ENCODE measurements around the gene SERPINA12. TPM values are rescaled to one million over a fixed set of nuclear protein-coding genes. Genes with fewer than 3 reads are reported as not detected.
"Not testable (repeated sequence)": the region's sequence is repeated elsewhere in the genome, so short reads cannot be mapped to it uniquely, and the experiment has no call there.

Gene SERPINA12
- polyA plus RNA-seq, 1 donor (not counting 4 experiments of a cell fraction or from before 2014, with no cell fraction given): 0.26 TPM

GRCh38 chr14:94483729-94484275 lies 25.5 kb downstream of the SERPINA12 start:
- H3K36me3 ChIP-seq (ENCODE audit: control insufficient read depth in 2 of 2, extremely low read depth in 1 of 2, insufficient read depth in 2 of 2, low read length in 2 of 2): no peaks in the 10 kb centered on the region
- no peaks in the 10 kb centered on the region for H3K27me3 ChIP-seq (ENCODE audit: control insufficient read depth, extremely low read depth, insufficient read depth, low read length)
- H3K9me3 ChIP-seq (ENCODE audit: control insufficient read depth, low read depth, low read length): peaks cover under 1% of the 10 kb centered on the region
- no peaks in the 10 kb centered on the region for H4K20me1 ChIP-seq (ENCODE audit: control insufficient read depth, extremely low read depth, insufficient read depth, low read length)
- no peak for DNase-seq (ENCODE audit: low read depth, low spot score)
- peaks cover 4% of the 10 kb centered on the region for H3K4me1 ChIP-seq (ENCODE audit: control insufficient read depth, extremely low read depth, insufficient read depth, low read length)
- H2AFZ ChIP-seq (ENCODE audit: control insufficient read depth, low read length): no peak overlapping the region
- TF ChIP-seq, protein P1, sequence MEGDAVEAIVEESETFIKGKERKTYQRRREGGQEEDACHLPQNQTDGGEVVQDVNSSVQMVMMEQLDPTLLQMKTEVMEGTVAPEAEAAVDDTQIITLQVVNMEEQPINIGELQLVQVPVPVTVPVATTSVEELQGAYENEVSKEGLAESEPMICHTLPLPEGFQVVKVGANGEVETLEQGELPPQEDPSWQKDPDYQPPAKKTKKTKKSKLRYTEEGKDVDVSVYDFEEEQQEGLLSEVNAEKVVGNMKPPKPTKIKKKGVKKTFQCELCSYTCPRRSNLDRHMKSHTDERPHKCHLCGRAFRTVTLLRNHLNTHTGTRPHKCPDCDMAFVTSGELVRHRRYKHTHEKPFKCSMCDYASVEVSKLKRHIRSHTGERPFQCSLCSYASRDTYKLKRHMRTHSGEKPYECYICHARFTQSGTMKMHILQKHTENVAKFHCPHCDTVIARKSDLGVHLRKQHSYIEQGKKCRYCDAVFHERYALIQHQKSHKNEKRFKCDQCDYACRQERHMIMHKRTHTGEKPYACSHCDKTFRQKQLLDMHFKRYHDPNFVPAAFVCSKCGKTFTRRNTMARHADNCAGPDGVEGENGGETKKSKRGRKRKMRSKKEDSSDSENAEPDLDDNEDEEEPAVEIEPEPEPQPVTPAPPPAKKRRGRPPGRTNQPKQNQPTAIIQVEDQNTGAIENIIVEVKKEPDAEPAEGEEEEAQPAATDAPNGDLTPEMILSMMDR (optimal IDR thresholded peaks at IDR 0.05 in 1 of 3, IDR thresholded peaks at IDR 0.05 in 1 of 3, conservative IDR thresholded peaks at IDR 0.05 in 1 of 3; ENCODE audit: extremely low read depth in 1 of 3, insufficient read depth in 2 of 3, low read length in 3 of 3): no peak
- TF ChIP-seq EZH2 (IDR thresholded peaks at IDR 0.05; ENCODE audit: low read length): no peak
- no peaks in the 10 kb centered on the region for H3K9me1 ChIP-seq (ENCODE audit: control insufficient read depth, extremely low read depth, insufficient read depth, low read length)
- H3K79me2 ChIP-seq (ENCODE audit: control insufficient read depth, insufficient read depth, low read length): no peaks in the 10 kb centered on the region
- H3K9ac ChIP-seq (ENCODE audit: control insufficient read depth, extremely low read depth, insufficient read depth, low read length): no peak overlapping the region
- no peak overlapping the region for H3K4me2 ChIP-seq (ENCODE audit: control insufficient read depth, extremely low read depth, insufficient read depth, low read depth, low read length)
- no peak for FAIRE-seq
- no peak overlapping the region for H3K27ac ChIP-seq (ENCODE audit: control insufficient read depth, insufficient read depth, low read length)
- dilution Hi-C loops (cut with MboI; ENCODE audit: extremely low pct_ligation_motif_present, low sequenced_read_pairs): no loop called here
- H3K4me3 ChIP-seq (ENCODE audit: control insufficient read depth in 2 of 3, extremely low read depth in 1 of 3, insufficient read depth in 2 of 3, low read depth in 1 of 3, low read length in 3 of 3): no peak overlapping the region

- H3K79me2 ChIP-seq (ENCODE audit: control insufficient read depth, insufficient read depth, low read length): no peaks in the 10 kb centered on the region
- H3K36me3 ChIP-seq (ENCODE audit: control insufficient read depth in 2 of 2, extremely low read depth in 1 of 2, insufficient read depth in 2 of 2, low read length in 2 of 2): no peaks in the 10 kb centered on the region
- H3K4me3 ChIP-seq (ENCODE audit: control insufficient read depth in 2 of 3, extremely low read depth in 1 of 3, insufficient read depth in 2 of 3, low read depth in 1 of 3, low read length in 3 of 3): no peak overlapping the region
- no peak overlapping the region for H3K4me2 ChIP-seq (ENCODE audit: control insufficient read depth, extremely low read depth, insufficient read depth, low read depth, low read length)
- peaks cover 3% of the 10 kb centered on the region for H3K9me3 ChIP-seq (ENCODE audit: control insufficient read depth, low read depth, low read length)
- FAIRE-seq (no peak), DNase-seq (ENCODE audit: low read depth, low spot score) (no peak)
- H3K9ac ChIP-seq (ENCODE audit: control insufficient read depth, extremely low read depth, insufficient read depth, low read length): no peak overlapping the region
- no peak overlapping the region for H3K27ac ChIP-seq (ENCODE audit: control insufficient read depth, insufficient read depth, low read length)
- H2AFZ ChIP-seq (ENCODE audit: control insufficient read depth, low read length): no peak overlapping the region
- no peaks in the 10 kb centered on the region for H3K27me3 ChIP-seq (ENCODE audit: control insufficient read depth, extremely low read depth, insufficient read depth, low read length)
- peaks cover 4% of the 10 kb centered on the region for H3K4me1 ChIP-seq (ENCODE audit: control insufficient read depth, extremely low read depth, insufficient read depth, low read length)
- no peaks in the 10 kb centered on the region for H4K20me1 ChIP-seq (ENCODE audit: control insufficient read depth, extremely low read depth, insufficient read depth, low read length)
- H3K9me1 ChIP-seq (ENCODE audit: control insufficient read depth, extremely low read depth, insufficient read depth, low read length): no peaks in the 10 kb centered on the region
- TF ChIP-seq EZH2 (IDR thresholded peaks at IDR 0.05; ENCODE audit: low read length): no peak
- TF ChIP-seq, protein P1 (optimal IDR thresholded peaks at IDR 0.05 in 1 of 3, IDR thresholded peaks at IDR 0.05 in 1 of 3, conservative IDR thresholded peaks at IDR 0.05 in 1 of 3; ENCODE audit: extremely low read depth in 1 of 3, insufficient read depth in 2 of 3, low read length in 3 of 3): no peak
- dilution Hi-C loops (cut with MboI; ENCODE audit: extremely low pct_ligation_motif_present, low sequenced_read_pairs): no loop called here
Measured at GRCh38 chr14:94483071-94483451, 26.2 kb downstream of the SERPINA12 start.

- H3K4me2 ChIP-seq (ENCODE audit: control insufficient read depth, extremely low read depth, insufficient read depth, low read depth, low read length); dilution Hi-C loops (cut with MboI; ENCODE audit: extremely low pct_ligation_motif_present, low sequenced_read_pairs); FAIRE-seq; H3K27me3 ChIP-seq (ENCODE audit: control insufficient read depth, extremely low read depth, insufficient read depth, low read length); H3K9me1 ChIP-seq (ENCODE audit: control insufficient read depth, extremely low read depth, insufficient read depth, low read length); H3K9ac ChIP-seq (ENCODE audit: control insufficient read depth, extremely low read depth, insufficient read depth, low read length); H3K9me3 ChIP-seq (ENCODE audit: control insufficient read depth, low read depth, low read length); H3K27ac ChIP-seq (ENCODE audit: control insufficient read depth, insufficient read depth, low read length); H3K36me3 ChIP-seq (ENCODE audit: control insufficient read depth in 2 of 2, extremely low read depth in 1 of 2, insufficient read depth in 2 of 2, low read length in 2 of 2); H3K79me2 ChIP-seq (ENCODE audit: control insufficient read depth, insufficient read depth, low read length); H2AFZ ChIP-seq (ENCODE audit: control insufficient read depth, low read length); H4K20me1 ChIP-seq (ENCODE audit: control insufficient read depth, extremely low read depth, insufficient read depth, low read length); DNase-seq (ENCODE audit: low read depth, low spot score); H3K4me3 ChIP-seq (ENCODE audit: control insufficient read depth in 2 of 3, extremely low read depth in 1 of 3, insufficient read depth in 2 of 3, low read depth in 1 of 3, low read length in 3 of 3); H3K4me1 ChIP-seq (ENCODE audit: control insufficient read depth, extremely low read depth, insufficient read depth, low read length): not testable (repeated sequence)
Measured at GRCh38 chr14:94482132-94483070, 26.9 kb downstream of the SERPINA12 start.

Measured in keratinocyte (primary cell).